CD14-positive monocyte (primary cell): ENCODE results near the gene ABHD16A. TPM values are rescaled to one million over a fixed set of nuclear protein-coding genes. Genes with fewer than 3 reads are reported as not detected.

Experiments used
- DNase-seq, 3 donors: peaks; one replicate each; pipeline ENCODE4 v3.0.0-alpha.2; 2011 to 2022
- H2AFZ ChIP-seq: 2 replicates; pipeline ENCODE4 v1.6.0; 2012; ENCODE audit warnings: mild to moderate bottlenecking, low read depth, low read length, inconsistent platforms; ENCODE audit not compliant: insufficient read depth, poor library complexity, severe bottlenecking
- H3K27ac ChIP-seq, 2 donors: 1 replicate in 1 of 2; 2 replicates in 1 of 2; pipeline ENCODE4 v1.5.1; 2012 to 2013; ENCODE audit warnings: low read length in 2 of 2, control low read depth in 1 of 2, inconsistent platforms in 1 of 2, low read depth in 1 of 2, mild to moderate bottlenecking in 1 of 2
- H3K27me3 ChIP-seq, 2 donors: one replicate each; pipeline versions ENCODE4 v1.6.0 to v1.6.1; 2011 to 2013; ENCODE audit warnings: low read length in 2 of 2; ENCODE audit not compliant: control insufficient read depth in 2 of 2, insufficient read depth in 2 of 2
- H3K36me3 ChIP-seq, 2 donors: replicated peaks in 1 of 2; 1 replicate in 1 of 2; 2 replicates in 1 of 2; pipeline versions ENCODE4 v1.5.1 to v1.6.1; 2012 to 2013; ENCODE audit warnings: low read length in 2 of 2, control low read depth in 1 of 2, inconsistent platforms in 1 of 2, mild to moderate bottlenecking in 1 of 2; ENCODE audit not compliant: insufficient read depth in 2 of 2, control insufficient read depth in 1 of 2
- H3K4me1 ChIP-seq, 2 donors: 1 replicate in 1 of 2; 2 replicates in 1 of 2; pipeline versions ENCODE4 v1.5.1 to v1.6.1; 2012 to 2013; ENCODE audit warnings: low read length in 2 of 2, control low read depth in 1 of 2, inconsistent platforms in 1 of 2, mild to moderate bottlenecking in 1 of 2, moderate library complexity in 1 of 2; ENCODE audit not compliant: insufficient read depth in 2 of 2, control insufficient read depth in 1 of 2
- H3K4me2 ChIP-seq: replicated peaks from 2 replicates; pipeline ENCODE3; 2012; ENCODE audit warnings: low read length, moderate library complexity, mild to moderate bottlenecking; ENCODE audit not compliant: poor library complexity, severe bottlenecking; ENCODE audit errors: extremely low read depth
- H3K4me3 ChIP-seq, 3 experiments: fragments of 200-600 bp in 1 of 3; sonication (generic) in 1 of 3; replicated peaks in 1 of 3; 1 replicate in 2 of 3; 2 replicates in 1 of 3; pipeline ENCODE4 v1.5.1; 2011 to 2013; ENCODE audit warnings: low read length in 3 of 3, mild to moderate bottlenecking in 3 of 3, control low read depth in 2 of 3, low read depth in 2 of 3, inconsistent platforms in 1 of 3, moderate library complexity in 1 of 3
- H3K79me2 ChIP-seq: 2 replicates; pipeline ENCODE4 v1.6.0; 2012; ENCODE audit warnings: mild to moderate bottlenecking, control low read depth, inconsistent platforms, low read length, moderate library complexity; ENCODE audit not compliant: insufficient read depth
- H3K9ac ChIP-seq: 2 replicates; pipeline ENCODE4 v1.6.0; 2017; ENCODE audit warnings: low read length, mild to moderate bottlenecking; ENCODE audit not compliant: insufficient read depth, poor library complexity, severe bottlenecking
- H3K9me3 ChIP-seq, 2 donors: replicated peaks in 1 of 2; 1 replicate in 1 of 2; 2 replicates in 1 of 2; pipeline versions ENCODE4 v1.5.1 to v1.6.1; 2012 to 2013; ENCODE audit warnings: low read length in 2 of 2, control low read depth in 1 of 2; ENCODE audit not compliant: control insufficient read depth in 1 of 2, insufficient read depth in 1 of 2
- H4K20me1 ChIP-seq: 2 replicates; pipeline ENCODE4 v1.6.0; 2012; ENCODE audit warnings: mild to moderate bottlenecking, low read length, control low read depth, moderate library complexity; ENCODE audit not compliant: insufficient read depth
- H3K27ac Mint-ChIP-seq, 7 donors: one replicate each; pipeline ENCODE4 v1.8.0; 2020; ENCODE audit warnings: mild to moderate bottlenecking in 7 of 7, mixed read lengths in 7 of 7, moderate library complexity in 6 of 7, inconsistent platforms in 2 of 7
- H3K27me3 Mint-ChIP-seq, 3 donors: one replicate each; pipeline ENCODE4 v1.8.0; 2021 to 2022; ENCODE audit warnings: low read depth in 3 of 3, mild to moderate bottlenecking in 3 of 3, mixed read lengths in 3 of 3, moderate library complexity in 3 of 3, inconsistent platforms in 1 of 3
- H3K36me3 Mint-ChIP-seq, 2 donors: one replicate each; pipeline ENCODE4 v1.8.0; 2020; ENCODE audit warnings: mixed read lengths in 2 of 2, inconsistent platforms in 1 of 2, mild to moderate bottlenecking in 1 of 2
- H3K4me1 Mint-ChIP-seq: one replicate; pipeline ENCODE4 v1.8.0; 2020; ENCODE audit warnings: mild to moderate bottlenecking, mixed read lengths
- H3K4me3 Mint-ChIP-seq, 2 donors: one replicate each; pipeline ENCODE4 v1.8.0; 2020; ENCODE audit warnings: mild to moderate bottlenecking in 2 of 2, mixed read lengths in 2 of 2, moderate library complexity in 1 of 2
- H3K9me3 Mint-ChIP-seq, 7 donors: one replicate each; pipeline ENCODE4 v1.8.0; 2020 to 2022; ENCODE audit warnings: mixed read lengths in 7 of 7, mild to moderate bottlenecking in 6 of 7, moderate library complexity in 6 of 7, inconsistent platforms in 2 of 7
- whole genome bisulfite sequencing: methylation state at CpG from one replicate; pipeline ENCODE4 v1.1.5; 2013; ENCODE audit warnings: missing lambda C conversion rate; ENCODE audit not compliant: insufficient coverage; 5-methylcytosine and 5-hydroxymethylcytosine counted together
- intact Hi-C, 2 donors: fragments of 100-400 bp; cut with micrococcal nuclease; formaldehyde crosslinking; loops; one replicate each; pipeline versions ENCODE4 v1.15.0 to v1.15.1; 2023
- polyA plus RNA-seq, 3 donors: library from polyadenylated mRNA; depleted of rRNA in 1 of 3; unstranded in 2 of 3; stranded (reverse) in 1 of 3; fragments of 300-500 nt in 2 of 3; fragments of >200 nt in 1 of 3; fragmentation: Illumina TruSeq in 2 of 3; gene quantifications; 1 replicate in 2 of 3; 2 replicates in 1 of 3; pipeline ENCODE4 v1.2.3, GENCODE V29; 2012 to 2021
- small RNA-seq: library from RNA; depleted of rRNA; stranded (forward); fragments of <200 nt; gene quantifications from one replicate; pipeline ENCODE3, GENCODE V24; 2012; ENCODE audit warnings: low read depth; ENCODE audit not compliant: insufficient read length
- TF ChIP-seq, protein P1 (sequence below): fragments of 200-600 bp; IDR thresholded peaks from one replicate; pipeline ENCODE4 v1.8.0; 2022; ENCODE audit warnings: antibody characterized with exemption, mild to moderate bottlenecking

ABHD16A gene
- polyA plus RNA-seq, 3 donors: 53.0 to 122 (median 56.0) TPM

DNA sequence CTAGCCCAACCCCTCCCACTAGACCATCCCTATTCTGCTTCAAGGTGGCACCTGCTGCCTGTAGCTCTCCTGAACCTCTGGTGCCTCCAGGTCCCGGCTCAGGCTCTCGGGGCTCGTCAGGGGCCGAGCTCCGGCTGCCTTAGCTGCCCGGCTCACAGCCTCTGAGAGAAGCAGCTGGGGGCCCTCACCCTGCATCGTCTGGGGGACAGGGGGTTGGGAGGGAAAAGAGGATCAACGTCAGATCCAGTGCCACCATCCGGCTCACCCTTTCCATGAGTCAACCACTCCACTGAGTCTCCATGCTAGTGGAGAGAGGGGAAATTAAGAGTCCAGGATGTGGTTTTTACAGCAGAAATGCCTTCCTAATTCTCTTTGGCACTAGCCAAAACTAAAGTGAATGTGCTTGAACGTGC lies 63.7 kb downstream of the ABHD16A start:
- peaks cover 5% of the 10 kb centered on the region for H3K79me2 ChIP-seq
- H3K9me3 ChIP-seq: no peaks in the 10 kb centered on the region
- WGBS: 70% methylated on average over 4 of the region's 10 CpGs
- no peak overlapping the region for H3K4me2 ChIP-seq
- H3K4me1 ChIP-seq: no peaks in the 10 kb centered on the region
- Mint-ChIP-seq H3K36me3 (peaks cover 82 to 97% of the 10 kb centered on the region in 2 donors), H3K27me3 (no peaks in the 10 kb centered on the region), H3K9me3 (no peaks in the 10 kb centered on the region), H3K4me3 (no peak overlapping the region), H3K4me1 (no peaks in the 10 kb centered on the region), H3K27ac (peak overlapping the region in 4 of 7 donors; percentile 10 to 80 (median 44))
- no peak overlapping the region for H3K4me3 ChIP-seq
- intact Hi-C loops: no loop called here
- no peak overlapping the region for H2AFZ ChIP-seq
- peaks cover 90% of the 10 kb centered on the region for H4K20me1 ChIP-seq
- no peak for DNase-seq
- no peaks in the 10 kb centered on the region for H3K27me3 ChIP-seq
- H3K9ac ChIP-seq: no peak overlapping the region
- TF ChIP-seq, protein P1, sequence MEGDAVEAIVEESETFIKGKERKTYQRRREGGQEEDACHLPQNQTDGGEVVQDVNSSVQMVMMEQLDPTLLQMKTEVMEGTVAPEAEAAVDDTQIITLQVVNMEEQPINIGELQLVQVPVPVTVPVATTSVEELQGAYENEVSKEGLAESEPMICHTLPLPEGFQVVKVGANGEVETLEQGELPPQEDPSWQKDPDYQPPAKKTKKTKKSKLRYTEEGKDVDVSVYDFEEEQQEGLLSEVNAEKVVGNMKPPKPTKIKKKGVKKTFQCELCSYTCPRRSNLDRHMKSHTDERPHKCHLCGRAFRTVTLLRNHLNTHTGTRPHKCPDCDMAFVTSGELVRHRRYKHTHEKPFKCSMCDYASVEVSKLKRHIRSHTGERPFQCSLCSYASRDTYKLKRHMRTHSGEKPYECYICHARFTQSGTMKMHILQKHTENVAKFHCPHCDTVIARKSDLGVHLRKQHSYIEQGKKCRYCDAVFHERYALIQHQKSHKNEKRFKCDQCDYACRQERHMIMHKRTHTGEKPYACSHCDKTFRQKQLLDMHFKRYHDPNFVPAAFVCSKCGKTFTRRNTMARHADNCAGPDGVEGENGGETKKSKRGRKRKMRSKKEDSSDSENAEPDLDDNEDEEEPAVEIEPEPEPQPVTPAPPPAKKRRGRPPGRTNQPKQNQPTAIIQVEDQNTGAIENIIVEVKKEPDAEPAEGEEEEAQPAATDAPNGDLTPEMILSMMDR: no peak
- peak overlapping the region in 1 of 2 donors; percentile 7 for H3K27ac ChIP-seq
- H3K36me3 ChIP-seq: peaks cover 94 to 99% of the 10 kb centered on the region in 2 donors

DNA sequence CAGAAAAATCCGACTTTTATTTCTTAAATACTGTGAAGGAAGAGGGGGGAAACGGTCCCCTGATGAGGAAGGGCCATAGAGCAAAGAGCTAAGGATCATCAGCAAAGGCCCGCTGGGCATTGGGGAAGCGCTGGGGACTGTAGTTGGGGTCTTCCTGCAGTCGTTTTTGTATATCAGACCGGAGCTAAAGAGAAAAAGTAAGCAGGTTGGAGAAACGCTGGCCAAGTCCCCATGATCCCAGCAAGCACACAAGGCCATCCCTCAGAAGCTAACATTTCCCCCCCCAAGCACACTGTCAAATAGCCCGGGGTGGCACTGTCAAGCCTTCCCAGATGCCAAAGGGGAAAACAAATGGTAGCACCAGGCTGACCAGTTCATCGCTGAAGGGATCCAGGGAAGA lies 64.1 kb downstream of the ABHD16A start:
- Mint-ChIP-seq H3K36me3 (peaks cover 85 to 97% of the 10 kb centered on the region in 2 donors), H3K4me3 (no peak overlapping the region), H3K9me3 (no peaks in the 10 kb centered on the region), H3K4me1 (no peaks in the 10 kb centered on the region), H3K27ac (peak overlapping the region in 1 of 7 donors; percentile 3), H3K27me3 (no peaks in the 10 kb centered on the region)
- Histone ChIP-seq H3K9ac (no peak overlapping the region), H4K20me1 (peaks cover 89% of the 10 kb centered on the region), H3K79me2 (peaks cover 5% of the 10 kb centered on the region), H3K36me3 (peaks cover 94 to 99% of the 10 kb centered on the region in 2 donors), H3K4me2 (no peak overlapping the region), H3K27ac (peak overlapping the region in 1 of 2 donors; percentile 7), H3K4me1 (no peaks in the 10 kb centered on the region), H3K4me3 (no peak overlapping the region), H3K9me3 (no peaks in the 10 kb centered on the region), H2AFZ (no peak overlapping the region), H3K27me3 (no peaks in the 10 kb centered on the region)
- intact Hi-C loops: no loop called here
- TF ChIP-seq, protein P1: no peak
- no peak for DNase-seq
- WGBS: 80% methylated on average over 4 of the region's 9 CpGs

Small RNA genes within 50 kb of the gene (small RNA-seq; reads per million reads assigned to genes)
- not detected for gene LY6G6D
- gene MIR4646: not detected
- not detected for gene RF00019

Other genes with a start within 250 kb of the ABHD16A start
- gene MICB, start 205.2 kb downstream of the ABHD16A start, polyA plus RNA-seq: 10 to 100 TPM in 2 of 3 donors, 1 to 10 TPM in 1; 8.1 to 34.8 (median 11.4) TPM
- gene MCCD1, start 174.4 kb downstream of the ABHD16A start, polyA plus RNA-seq: not detected
- 1,000 to 10,000 TPM in 1 of 3 donors, 10 to 100 TPM in 2; 64.1 to 1,059 (median 67.8) TPM for gene DDX39B, start 161.3 kb downstream of the ABHD16A start, polyA plus RNA-seq
- under 1 TPM in 1 of 3 donors, not detected in 2; 0.41 TPM for gene ATP6V1G2, start 156.7 kb downstream of the ABHD16A start, polyA plus RNA-seq
- 10 to 100 TPM in 1 of 3 donors, 1 to 10 TPM in 2; 7.7 to 10.3 (median 8.0) TPM for gene NFKBIL1, start 155.7 kb downstream of the ABHD16A start, polyA plus RNA-seq
- gene LTA, start 131.0 kb downstream of the ABHD16A start, polyA plus RNA-seq: under 1 TPM in 2 of 3 donors, not detected in 1; 0.26 to 0.28 TPM
- 10 to 100 TPM in 1 of 3 donors, 1 to 10 TPM in 2; 7.1 to 13.7 (median 9.6) TPM for gene TNF, start 127.8 kb downstream of the ABHD16A start, polyA plus RNA-seq
- gene LTB, start 120.9 kb downstream of the ABHD16A start, polyA plus RNA-seq: 10 to 100 TPM; 12.6 to 25.5 (median 21.6) TPM
- 1,000 to 10,000 TPM; 1,103 to 1,584 (median 1,202) TPM for gene LST1, start 117.0 kb downstream of the ABHD16A start, polyA plus RNA-seq
- 1 to 10 TPM in 1 of 3 donors, under 1 TPM in 1, not detected in 1; 0.54 to 1.2 TPM for gene NCR3, start 110.3 kb downstream of the ABHD16A start, polyA plus RNA-seq
- 1,000 to 10,000 TPM in 2 of 3 donors, 100 to 1,000 TPM in 1; 952 to 2,310 (median 2,275) TPM for gene AIF1, start 88.1 kb downstream of the ABHD16A start, polyA plus RNA-seq
- 10 to 100 TPM in 1 of 3 donors, 1 to 10 TPM in 2; 1.2 to 76.7 (median 2.3) TPM for gene PRRC2A, start 82.6 kb downstream of the ABHD16A start, polyA plus RNA-seq
- 100 to 1,000 TPM in 1 of 3 donors, 10 to 100 TPM in 2; 15.4 to 195 (median 15.6) TPM for gene BAG6, start 50.7 kb downstream of the ABHD16A start, polyA plus RNA-seq
- gene APOM, start 47.4 kb downstream of the ABHD16A start, polyA plus RNA-seq: 1 to 10 TPM; 4.2 to 8.3 (median 4.8) TPM
- 10 to 100 TPM in 2 of 3 donors, 1 to 10 TPM in 1; 8.0 to 23.4 (median 18.1) TPM for gene C6orf47, start 42.5 kb downstream of the ABHD16A start, polyA plus RNA-seq
- 10 to 100 TPM; 10.8 to 13.9 (median 12.0) TPM for gene GPANK1, start 38.3 kb downstream of the ABHD16A start, polyA plus RNA-seq
- gene CSNK2B, start 37.2 kb downstream of the ABHD16A start, polyA plus RNA-seq: 100 to 1,000 TPM; 147 to 227 (median 195) TPM
- 10 to 100 TPM in 1 of 3 donors, under 1 TPM in 1, not detected in 1; 0.17 to 55.1 TPM for gene LY6G5B, start 33.3 kb downstream of the ABHD16A start, polyA plus RNA-seq
- gene LY6G5C, start 22.3 kb downstream of the ABHD16A start, polyA plus RNA-seq: 1 to 10 TPM; 4.8 to 7.3 (median 5.8) TPM
- under 1 TPM in 1 of 3 donors, not detected in 2; 0.51 TPM for gene LY6G6F, start 3.5 kb upstream of the ABHD16A start, polyA plus RNA-seq
- gene LY6G6D, start 12.0 kb upstream of the ABHD16A start, polyA plus RNA-seq: not detected
- gene LY6G6C, start 18.4 kb upstream of the ABHD16A start, polyA plus RNA-seq: under 1 TPM in 1 of 3 donors, not detected in 2; 0.27 TPM
- under 1 TPM; 0.09 to 0.75 (median 0.68) TPM for gene MPIG6B, start 20.0 kb upstream of the ABHD16A start, polyA plus RNA-seq
- 10 to 100 TPM; 29.8 to 56.0 (median 30.6) TPM for gene DDAH2, start 26.0 kb upstream of the ABHD16A start, polyA plus RNA-seq
- gene CLIC1, start 33.2 kb upstream of the ABHD16A start, polyA plus RNA-seq: 1,000 to 10,000 TPM in 2 of 3 donors, 100 to 1,000 TPM in 1; 676 to 1,304 (median 1,196) TPM
- 10 to 100 TPM in 1 of 3 donors, 1 to 10 TPM in 1, under 1 TPM in 1; 0.58 to 31.2 (median 1.9) TPM for gene MSH5, start 36.7 kb upstream of the ABHD16A start, polyA plus RNA-seq
- gene SAPCD1, start 59.3 kb upstream of the ABHD16A start, polyA plus RNA-seq: 10 to 100 TPM in 1 of 3 donors, not detected in 2; 10.4 TPM
- under 1 TPM in 1 of 3 donors, not detected in 2; 0.57 TPM for gene VWA7, start 74.0 kb upstream of the ABHD16A start, polyA plus RNA-seq
- 10 to 100 TPM; 22.2 to 28.9 (median 27.3) TPM for gene VARS1, start 92.4 kb upstream of the ABHD16A start, polyA plus RNA-seq
- 10 to 100 TPM; 26.0 to 41.0 (median 40.0) TPM for gene LSM2, start 103.6 kb upstream of the ABHD16A start, polyA plus RNA-seq
- gene HSPA1L, start 112.0 kb upstream of the ABHD16A start, polyA plus RNA-seq: under 1 TPM; 0.53 to 0.72 (median 0.55) TPM
- gene HSPA1A, start 112.2 kb upstream of the ABHD16A start, polyA plus RNA-seq: 100 to 1,000 TPM; 144 to 215 (median 200) TPM
- gene HSPA1B, start 124.4 kb upstream of the ABHD16A start, polyA plus RNA-seq: 10 to 100 TPM in 1 of 3 donors, 1 to 10 TPM in 2; 3.4 to 81.4 (median 4.8) TPM
- 10 to 100 TPM; 70.2 to 89.5 (median 81.8) TPM for gene NEU1, start 159.5 kb upstream of the ABHD16A start, polyA plus RNA-seq
- gene SLC44A4, start 175.7 kb upstream of the ABHD16A start, polyA plus RNA-seq: under 1 TPM in 1 of 3 donors, not detected in 2; 0.09 TPM
- 10 to 100 TPM in 2 of 3 donors, 1 to 10 TPM in 1; 9.9 to 52.8 (median 16.0) TPM for gene EHMT2, start 194.4 kb upstream of the ABHD16A start, polyA plus RNA-seq
- under 1 TPM in 1 of 3 donors, not detected in 2; 0.11 TPM for gene ZBTB12, start 198.8 kb upstream of the ABHD16A start, polyA plus RNA-seq
- gene C2, start 224.4 kb upstream of the ABHD16A start, polyA plus RNA-seq: 1 to 10 TPM; 5.4 to 7.2 (median 6.5) TPM
- gene CFB, start 242.8 kb upstream of the ABHD16A start, polyA plus RNA-seq: 1 to 10 TPM in 1 of 3 donors, under 1 TPM in 1, not detected in 1; 0.37 to 2.2 TPM